GM21447 (cell line): ENCODE data around the gene SYDE1.

ENCODE experiments used
- ATAC-seq: cut with Tn5 transposase; IDR thresholded peaks from one replicate; pipeline ENCODE4 v1.9.1; 2021; ENCODE audit not compliant: unreplicated experiment

SYDE1 gene

DNA sequence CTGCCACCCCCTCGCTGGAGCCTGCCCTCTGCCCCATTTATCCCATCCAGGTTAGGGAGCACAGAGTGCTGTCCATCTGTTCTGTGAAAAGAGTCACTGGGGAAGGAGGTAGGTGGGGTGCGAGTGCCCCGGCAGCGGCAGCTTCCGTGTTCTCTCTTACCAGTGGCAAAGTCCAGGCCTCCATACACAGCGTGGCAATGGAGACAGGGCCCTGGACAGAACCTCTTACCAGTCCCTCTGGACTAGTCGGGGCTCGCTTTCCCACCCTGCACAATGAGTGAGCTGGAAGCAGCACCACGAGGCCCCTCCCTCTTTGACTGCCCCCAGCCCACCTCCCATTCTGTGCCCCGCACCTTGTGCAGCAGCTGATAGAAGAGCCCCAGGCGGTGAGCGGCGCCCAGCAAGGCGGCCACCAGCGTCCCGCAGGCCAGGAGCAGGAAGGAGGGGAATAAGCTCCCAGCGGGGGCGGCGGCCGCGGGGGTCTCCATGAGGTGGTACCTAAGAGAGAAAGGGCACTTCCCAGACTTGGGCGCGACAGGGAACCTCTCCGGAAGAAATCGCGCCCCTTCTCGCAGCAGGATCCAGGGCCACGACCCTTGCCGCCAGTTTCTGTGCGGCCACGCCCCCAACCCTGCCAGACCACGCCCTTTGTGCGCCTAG, 17.5 kb downstream of the SYDE1 start:
- no peak for ATAC-seq

DNA sequence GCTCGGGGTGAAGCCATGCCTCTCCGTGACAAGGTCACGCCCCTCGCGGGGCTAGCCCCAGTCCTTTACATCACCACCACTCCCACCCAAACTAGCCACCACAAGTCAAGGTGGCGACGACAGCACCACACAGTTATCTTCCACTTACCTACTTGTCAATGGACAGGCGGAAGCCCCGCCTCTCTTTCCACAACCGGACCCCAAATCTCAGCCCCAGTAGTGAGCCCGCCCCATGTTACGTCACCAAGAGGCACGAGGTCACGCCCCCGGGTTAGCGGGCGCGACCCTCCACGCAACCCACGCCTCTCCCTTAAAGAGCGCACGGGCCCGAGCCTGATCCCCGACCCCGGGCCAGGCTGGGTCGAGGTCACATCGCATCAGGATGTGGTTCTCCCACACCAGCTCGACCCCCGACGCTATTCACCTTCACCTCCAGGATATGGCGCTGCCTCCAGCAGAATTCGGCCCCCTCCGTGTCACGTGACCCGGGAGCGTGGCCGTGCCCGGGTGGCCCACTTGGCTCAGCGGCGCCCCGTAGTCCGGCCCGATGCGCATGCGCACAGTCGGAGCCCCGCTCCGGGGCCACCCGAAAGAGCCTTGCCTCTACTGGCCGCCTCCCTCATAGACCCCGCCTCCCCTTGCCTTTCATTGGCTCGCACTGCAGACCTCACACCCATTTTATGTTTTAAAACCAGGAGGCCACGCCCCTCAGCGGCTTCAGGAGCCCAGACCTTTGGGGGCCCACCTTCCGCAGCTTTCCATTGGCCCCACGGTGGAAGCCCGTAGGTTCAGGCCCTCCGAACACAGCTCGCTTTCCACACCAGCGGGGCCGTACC, 18.2 kb downstream of the SYDE1 start:
- peak; percentile 79 for ATAC-seq

DNA sequence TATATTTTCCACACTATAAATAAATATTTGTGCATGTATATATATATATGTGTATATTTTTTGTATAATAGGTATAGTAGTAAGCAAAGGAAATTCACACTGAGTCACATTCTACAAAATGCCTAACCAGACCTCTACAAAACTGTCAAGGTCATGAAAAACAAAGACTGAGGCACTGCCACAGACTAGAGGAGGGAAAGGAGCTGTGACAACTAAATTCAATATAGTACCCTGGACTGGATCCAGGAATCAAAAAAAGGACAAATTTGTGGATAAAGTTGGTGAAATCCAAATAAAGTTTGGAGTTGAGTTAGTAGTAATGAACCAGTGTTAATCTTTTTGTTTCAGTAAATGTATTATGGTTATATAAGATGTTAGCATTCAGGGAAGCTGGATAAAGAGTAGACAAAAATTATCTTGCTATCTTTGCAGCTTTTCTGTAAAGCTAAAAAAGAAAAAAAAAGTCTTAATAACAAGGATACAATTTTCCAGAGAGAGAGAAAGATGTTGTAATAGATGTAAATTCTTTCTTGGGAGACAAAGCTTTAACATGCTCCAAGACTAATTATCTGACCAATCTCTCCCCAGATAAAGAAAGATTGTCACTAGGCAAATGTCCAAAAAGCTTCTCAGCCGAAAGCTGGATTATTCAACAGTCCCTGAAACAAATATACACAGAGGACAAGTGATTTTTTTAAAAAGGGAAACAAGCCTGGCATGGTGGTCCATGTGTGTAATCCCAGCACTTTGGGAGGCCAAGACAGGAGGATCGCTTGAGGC, 19.1 kb downstream of the SYDE1 start:
- no peak for ATAC-seq

DNA sequence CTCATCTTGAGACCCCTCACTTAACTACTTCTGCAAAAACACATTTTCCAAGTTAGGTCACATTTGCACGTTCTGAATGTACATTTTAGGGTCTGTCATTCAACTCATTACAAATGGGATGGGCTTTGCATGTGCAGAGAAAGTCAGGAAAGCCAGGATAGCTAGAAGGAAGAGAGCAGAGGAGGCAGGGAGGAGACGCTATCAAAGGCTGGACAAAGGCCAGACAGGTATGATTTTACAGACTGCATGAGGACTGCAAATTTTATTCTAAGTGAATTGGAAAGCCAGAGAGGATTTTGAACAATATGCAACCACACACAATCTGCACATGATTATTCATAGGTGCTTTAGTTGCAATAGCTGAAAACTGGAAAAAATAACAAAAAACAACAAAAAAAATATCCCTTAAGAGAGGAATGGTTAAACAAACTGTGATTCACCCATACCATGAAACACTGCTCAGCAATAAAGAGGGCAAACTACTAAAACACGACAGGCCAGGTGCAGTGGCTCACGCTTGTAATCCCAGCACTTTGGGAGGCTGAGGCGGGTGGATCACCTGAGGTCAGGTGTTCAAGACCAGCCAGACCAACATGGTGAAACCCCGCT, 21.1 kb downstream of the SYDE1 start:
- no peak for ATAC-seq

DNA sequence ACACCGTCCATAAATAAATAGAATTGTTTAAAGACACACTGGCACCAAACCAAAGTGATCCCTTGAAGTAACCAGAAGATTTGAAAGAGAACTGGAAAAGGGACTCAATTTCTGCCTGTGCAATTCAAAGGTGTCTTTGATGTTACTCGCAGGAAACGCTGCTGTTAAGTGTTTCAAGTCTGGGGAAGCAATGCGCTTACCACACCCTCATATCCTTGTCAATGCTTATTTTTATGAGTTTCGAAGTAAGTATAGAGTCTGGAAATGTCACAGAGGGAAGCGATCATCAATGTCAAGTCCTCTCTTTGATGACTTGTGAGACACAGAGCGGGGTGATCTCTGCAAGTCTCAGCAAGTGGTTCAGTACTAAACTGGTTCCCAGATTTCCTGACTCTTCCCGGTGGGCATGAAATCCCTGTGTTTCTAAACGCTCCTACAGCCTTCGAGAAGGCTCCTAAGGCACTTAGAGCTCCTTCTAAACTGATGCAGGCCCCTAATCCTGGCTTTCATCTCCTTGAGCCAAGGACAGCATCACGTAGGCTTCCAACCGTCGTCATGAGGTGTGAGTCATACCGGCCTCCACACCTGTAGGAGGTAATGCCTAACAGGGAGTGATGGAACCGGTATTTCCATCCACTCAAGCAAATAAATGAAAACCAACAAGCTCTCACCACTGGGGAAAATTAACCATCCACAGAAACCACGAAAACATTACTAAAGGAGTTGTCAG, 22.8 kb downstream of the SYDE1 start:
- ATAC-seq, result no peak

DNA sequence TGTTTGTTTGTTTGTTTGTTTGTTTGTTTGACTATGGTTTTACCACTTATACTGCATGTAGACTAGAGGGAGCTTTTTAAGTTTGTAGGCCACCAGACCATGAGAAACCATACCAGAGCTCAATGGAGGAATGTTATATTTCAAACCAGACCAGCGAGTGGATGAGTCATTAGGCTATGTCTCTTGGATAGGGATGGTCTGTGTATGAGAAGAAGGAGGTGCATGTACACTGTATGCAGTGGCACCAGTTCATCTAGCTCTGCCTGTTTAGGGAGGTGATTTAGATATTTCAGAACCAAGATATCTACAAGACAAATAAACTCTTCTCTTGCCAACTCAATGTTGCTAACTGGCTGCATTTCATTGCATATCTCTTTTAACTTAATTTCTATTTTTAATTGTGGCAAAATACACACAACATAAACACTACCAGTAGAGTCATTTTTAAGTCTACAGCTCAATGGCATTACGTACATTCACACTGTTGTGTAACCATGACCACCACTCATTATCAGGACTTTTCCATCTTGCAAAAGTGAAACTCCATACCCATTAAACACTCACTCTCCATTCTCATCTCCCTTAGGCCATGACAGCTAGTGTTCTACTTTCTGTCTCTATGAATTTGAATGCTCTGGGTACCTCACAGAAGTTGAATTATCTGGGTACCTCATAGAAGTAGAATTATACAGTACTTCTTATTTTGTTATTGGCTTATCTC, 29.2 kb downstream of the SYDE1 start:
- no peak for ATAC-seq

DNA sequence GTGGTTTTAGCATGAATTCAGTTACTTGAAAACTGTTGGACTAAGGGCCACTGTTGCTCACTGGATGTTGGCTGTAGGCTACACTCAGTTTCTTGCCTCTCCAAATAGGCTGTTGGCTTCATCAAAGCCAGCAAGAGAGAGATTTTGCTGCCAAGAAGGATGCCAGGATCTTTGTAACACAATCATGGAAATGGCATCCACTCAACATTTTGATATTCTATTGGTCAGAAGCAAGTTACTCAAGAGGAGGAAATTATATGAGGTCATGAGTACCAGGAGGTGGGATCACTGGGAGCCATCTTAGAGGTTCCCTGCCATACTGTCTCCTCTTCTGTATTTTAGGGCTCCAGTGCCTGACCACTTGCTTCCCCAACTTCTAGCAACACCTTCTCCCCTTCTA, 30.6 kb downstream of the SYDE1 start:
- ATAC-seq, result no peak

DNA sequence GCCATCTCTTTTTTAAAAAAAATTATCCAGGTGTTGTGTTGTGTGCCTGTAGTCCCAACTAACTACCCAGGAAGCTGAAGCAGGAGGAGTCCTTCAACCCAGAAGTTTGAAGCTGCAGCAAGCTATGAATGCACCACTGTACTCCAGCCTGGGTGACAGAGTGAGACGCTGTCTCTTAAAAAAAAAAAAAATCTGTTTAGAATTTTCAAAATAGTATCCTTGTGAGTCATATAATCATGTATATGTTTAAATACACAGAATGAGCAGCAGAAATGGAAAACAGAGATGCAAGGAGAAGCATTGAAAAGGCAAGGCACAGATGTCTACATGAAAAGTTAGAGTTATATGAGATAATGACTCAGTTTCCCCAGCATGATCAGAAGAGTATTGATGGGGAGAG, 31.2 kb downstream of the SYDE1 start:
- ATAC-seq, result no peak

DNA sequence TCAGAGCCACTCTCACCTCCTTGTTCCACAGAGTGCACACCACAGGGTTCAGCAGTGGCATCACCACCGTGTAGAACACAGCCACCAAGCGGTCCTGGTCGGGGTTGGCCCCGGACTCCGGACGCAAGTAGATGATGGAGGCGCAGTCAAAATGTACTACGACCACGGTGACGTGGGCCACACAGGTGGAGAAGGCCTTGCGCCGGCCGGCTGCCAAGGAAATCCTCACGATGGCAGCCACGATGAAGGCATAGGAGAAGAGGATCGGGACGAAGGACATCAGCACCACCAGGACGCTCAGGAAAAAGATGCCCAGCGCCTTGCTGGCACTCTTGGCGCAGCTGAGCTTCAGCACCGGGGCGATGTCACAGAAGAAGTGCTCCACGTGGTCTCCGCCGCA, 33.9 kb downstream of the SYDE1 start:
- ATAC-seq, result no peak

DNA sequence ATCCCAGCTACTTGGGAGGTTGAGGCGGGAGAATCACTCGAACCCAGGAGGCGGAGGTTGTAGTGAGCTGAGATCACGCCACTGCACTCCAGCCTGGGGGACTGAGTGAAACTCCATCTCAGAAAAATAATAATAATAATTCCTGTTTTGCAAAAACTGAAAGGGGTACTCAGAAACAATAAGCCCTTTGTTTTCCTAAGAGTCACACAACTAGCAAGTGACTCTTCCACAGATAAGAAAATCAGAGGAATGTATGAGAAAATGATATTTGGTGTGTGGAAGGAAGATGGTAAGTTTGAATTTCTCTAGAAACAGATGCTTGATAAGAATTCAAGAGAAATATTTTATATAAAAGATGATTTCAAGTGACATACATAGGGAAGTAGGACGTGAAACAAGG, 35.1 kb downstream of the SYDE1 start:
- ATAC-seq, result no peak

DNA sequence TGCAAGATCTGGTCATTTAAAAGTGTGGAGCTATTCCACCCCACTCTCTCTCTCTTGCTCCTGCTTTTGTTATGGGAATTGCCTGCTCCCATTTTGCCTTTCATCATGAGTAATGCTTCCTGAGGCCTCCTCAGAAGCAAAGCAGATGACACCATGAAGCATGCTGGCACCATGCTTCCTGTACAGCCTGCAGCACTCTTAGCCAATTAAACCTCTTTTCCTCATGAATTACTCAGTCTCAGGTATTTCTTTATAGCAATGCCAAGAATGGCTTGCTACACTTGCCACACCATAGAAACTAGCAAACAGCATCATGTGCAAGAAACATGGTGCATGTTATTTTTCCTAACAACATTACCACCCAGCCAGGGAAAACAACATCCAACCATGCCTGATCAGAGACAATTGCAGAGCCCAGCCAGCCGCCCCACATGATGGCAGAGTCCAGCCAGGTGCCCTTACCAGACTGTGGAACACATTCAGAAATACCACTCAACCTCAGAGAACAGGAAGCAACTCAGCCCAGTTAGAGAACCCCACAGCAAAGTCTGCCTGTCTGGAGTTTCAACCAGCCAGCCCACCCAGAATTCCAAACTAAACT, 36.9 kb downstream of the SYDE1 start:
- no peak for ATAC-seq

DNA sequence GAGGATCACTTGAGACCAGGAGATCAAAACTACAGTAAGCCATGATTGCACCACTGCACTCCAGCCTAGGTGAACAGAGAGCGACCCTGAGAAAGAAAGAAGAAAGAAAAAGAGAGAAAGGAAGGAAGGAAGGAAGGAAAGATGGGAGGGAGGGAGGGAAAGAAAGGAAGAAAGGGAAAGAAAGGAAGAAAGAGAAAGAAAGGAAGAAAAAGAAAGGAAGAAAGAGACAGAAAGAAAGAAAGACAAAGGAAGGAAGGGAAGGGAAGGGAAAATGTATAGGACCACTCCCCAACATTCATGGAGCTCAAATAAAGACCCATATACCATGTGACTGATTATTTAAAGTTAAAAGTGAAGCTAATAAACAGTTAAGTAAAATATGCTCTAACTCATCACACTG, 39.9 kb downstream of the SYDE1 start:
- ATAC-seq, result no peak

DNA sequence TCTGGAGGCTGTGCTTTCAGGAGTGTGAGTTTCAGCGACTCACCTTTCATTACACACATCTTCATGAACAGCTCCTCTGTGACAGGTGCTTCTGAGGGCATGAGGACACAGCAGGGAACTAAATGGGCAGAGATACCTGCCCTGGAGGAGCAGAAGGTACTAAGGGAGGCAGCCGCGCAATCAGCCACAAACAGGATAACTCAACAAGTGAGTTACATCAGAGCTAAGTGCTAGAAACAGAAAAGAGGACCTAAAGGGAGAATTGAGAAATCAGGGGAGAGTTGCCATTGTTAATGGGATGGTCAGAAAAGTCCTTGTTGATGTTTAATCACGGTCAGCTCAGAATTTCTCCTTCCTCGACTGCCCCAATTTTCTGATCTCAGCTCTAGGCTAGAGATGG, 42.5 kb downstream of the SYDE1 start:
- no peak for ATAC-seq

DNA sequence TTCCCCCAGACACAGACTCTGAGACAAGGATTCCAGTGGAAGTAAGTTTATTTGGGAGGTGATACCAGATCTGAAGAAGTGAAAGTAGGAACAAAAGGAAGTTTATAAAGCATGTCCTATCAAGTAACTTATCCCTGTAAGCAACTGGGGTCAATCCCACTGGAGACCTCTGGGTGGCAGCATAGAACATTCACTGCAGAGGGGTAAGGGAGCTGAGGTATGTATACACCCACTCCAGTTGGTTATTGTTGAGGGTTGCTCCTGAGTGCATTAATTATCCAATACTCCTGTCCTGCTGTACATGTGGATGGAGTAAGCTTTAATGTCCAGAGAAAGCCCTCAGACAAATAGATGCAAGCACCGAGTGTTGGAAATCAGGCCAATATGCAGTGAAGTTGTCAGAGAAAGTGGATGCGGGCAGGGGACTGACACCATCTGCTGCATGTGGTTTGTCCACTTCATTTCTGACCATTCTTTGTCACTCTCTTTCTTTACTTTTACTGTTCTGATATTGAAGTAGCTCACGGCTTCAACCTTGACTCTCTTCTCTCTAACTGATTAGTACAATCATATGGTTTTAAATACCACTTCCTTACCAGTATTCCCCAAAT, 46.9 kb downstream of the SYDE1 start:
- ATAC-seq, result no peak

DNA sequence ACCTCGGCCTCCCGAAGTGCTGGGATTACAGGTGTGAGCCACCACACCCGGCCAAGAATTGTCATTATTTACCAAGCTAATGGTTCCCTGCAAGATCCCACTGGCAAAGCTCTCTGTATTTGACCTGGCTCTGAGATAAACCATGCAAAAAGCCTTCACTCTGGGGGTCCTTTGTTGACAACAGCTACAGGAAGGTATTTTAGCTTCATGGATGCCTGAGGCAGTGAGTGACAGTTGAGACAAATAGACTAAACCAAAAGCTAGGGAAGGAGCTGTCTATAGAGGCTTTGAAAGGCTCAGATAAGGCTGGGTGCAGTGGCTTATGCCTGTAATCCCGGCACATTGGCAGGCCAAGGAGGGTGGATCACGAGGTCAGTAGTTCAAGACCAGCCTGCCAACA, 48.1 kb downstream of the SYDE1 start:
- ATAC-seq, result no peak

DNA sequence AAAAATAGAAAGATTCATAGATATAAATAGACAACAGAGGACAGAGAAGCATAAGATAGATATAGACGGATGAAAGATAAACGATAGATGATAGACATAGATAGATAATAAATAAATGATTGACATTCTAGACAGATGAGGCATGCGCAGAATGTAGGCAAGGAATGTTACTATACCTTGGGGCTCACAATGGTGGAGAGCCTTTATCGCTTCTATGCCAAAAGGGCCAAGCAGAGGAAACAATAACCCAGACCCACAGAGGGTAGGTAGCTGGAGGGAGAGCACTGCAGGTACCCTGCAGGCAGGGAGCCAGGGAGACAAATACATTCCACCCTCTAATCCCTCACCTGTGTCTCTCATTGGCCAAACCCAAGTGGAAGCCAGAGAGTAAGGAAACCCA, 49.2 kb downstream of the SYDE1 start:
- no peak for ATAC-seq

DNA sequence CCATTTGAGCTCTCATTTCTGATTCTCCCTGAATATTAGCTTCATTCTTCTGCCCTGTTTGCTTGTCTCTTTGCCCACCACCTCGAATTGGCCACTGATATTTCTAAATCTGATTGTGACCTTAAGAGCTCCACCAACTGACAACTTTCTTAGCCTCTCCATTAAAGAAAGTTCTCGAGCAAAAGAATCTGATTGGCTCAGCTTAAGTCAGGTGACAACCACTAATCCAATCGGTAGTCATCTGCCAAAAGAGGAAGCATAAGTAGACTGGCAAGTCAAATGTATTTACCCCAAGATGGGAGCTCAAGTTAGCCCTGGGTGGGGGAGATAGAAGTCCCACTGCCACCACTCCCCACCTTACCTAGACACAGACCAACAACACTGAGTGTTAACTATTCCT, 52.0 kb downstream of the SYDE1 start:
- no peak for ATAC-seq

DNA sequence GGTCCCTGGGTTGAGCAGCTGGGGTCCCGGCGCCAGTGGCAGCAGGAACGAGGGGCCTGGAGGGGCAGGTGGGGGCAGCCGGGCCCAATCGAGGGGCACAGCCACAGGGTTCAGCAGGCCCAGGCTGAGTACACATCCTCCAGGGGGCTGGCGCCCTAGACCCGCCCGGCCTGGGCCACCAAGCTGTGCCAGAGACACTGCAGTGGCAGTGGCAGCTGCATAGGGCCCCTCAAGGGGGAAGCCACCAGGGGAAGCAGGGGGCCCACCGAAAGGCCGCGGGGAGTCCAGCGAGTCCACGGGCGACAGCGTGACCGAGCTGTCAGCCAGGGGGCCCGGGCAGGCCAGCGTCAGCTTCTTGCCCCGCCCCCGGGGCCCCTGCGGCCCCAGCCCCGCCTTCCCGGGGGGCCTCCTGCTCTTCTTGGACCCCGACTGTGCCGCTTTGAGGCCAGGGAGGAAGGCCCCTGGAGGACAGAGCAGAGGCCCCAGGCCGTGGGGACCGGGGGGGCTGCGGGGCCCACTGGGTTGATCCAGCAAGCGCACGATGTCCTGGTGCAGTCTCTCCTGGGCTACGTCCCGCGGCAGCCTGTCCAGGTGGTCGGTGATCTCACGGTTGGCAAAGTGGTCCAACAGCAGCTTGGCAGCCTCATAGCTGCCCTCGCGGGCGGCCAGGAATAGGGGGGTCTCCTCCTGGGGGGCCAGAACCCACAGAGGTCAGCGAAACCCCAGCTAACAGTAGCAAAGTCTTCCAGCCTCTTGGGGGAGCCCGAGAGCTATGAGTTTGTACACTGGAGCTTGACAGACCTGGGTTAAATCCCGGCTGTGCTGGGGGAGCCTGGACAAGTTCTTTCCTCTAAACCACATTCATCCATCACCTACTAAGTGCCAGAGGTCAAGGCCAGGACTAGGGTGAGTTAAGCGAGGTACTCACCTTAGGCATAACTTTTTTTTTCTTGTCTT, 54.1 kb downstream of the SYDE1 start:
- no peak for ATAC-seq
